NCI-H526 treated with DMSO at 0.1 percent for 48 hours (cell line): Measurements from ENCODE around the gene PDLIM7.

Experiments
- DNase-seq: peaks from one replicate; lab custom pipeline; 2025; lab: John Stamatoyannopoulos, UW

The PDLIM7 gene

DNA sequence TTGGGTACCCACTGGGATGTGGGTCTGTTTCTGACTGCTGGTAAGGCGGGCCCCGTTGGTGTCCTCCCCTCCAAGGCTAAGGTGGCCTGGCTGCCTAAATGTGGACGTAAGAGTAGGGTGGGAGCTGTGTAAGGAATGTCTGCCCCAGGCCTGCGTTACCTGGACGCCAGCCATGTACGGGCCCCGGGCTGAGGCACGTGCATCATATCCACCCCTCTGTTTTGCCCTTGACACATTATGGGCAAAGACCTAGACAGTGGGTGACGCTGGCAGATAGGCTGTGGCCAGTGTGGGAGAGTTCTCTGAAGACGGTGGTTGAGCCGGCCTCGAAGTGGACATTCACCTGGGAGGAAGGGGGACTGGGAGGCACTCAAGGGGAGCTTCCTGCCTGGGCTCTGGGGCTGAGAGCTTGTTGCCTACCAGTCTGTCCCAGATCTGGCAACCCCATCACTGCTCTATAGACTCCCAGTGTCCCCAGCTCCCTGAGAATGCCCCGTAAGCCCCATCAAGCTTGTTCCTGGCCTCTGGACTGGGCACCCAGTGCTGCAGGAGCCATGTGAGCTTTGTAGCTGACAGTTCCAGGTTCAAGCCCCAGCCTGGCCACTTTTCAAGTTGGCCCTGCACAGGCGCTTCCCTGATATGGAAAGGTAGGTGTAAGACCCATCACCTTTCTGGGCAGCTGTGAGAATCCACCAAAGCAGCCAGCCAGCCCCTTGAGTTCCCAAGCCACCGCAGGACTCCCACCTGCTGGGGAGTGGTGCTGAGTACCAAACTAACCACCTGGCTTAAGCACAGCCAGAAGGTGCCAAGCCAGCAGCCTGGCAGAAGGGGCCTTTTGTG is 54.0 kb downstream of the PDLIM7 start:
- no peak for DNase-seq

DNA sequence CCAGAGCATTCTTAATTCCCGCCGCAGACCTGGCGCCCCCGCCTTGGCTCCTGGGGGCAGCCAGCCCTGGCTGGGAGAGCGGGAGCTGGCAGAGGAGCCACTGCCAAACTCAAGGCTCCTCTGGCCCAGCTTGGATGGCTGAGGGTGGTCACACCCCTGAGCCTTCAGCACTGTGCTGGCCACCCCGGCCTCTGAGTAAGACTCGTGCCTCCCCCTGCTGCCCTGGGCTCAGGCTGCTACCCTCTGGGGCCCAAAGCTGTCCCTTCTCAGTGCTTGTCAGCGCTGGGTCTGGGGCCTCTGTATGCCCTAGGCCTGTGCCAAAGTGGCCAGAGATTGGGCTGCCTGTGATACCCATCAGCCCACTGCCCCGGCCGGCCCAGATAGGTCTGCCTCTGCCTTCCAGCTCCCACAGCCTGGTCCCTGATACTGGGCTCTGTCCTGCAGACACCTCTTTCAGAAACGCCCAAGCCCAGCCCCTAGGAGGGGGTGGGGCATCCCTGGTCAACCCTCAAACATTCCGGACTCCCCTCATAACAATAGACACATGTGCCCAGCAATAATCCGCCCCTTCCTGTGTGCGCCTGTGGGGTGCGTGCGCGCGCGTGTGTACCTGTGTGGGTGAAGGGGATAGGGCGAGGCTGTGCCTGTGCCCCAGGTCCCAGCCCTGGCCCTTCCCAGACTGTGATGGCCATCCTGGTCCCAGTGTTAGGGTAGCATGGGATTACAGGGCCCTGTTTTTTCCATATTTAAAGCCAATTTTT is 55.2 kb downstream of the PDLIM7 start:
- DNase-seq: no peak

DNA sequence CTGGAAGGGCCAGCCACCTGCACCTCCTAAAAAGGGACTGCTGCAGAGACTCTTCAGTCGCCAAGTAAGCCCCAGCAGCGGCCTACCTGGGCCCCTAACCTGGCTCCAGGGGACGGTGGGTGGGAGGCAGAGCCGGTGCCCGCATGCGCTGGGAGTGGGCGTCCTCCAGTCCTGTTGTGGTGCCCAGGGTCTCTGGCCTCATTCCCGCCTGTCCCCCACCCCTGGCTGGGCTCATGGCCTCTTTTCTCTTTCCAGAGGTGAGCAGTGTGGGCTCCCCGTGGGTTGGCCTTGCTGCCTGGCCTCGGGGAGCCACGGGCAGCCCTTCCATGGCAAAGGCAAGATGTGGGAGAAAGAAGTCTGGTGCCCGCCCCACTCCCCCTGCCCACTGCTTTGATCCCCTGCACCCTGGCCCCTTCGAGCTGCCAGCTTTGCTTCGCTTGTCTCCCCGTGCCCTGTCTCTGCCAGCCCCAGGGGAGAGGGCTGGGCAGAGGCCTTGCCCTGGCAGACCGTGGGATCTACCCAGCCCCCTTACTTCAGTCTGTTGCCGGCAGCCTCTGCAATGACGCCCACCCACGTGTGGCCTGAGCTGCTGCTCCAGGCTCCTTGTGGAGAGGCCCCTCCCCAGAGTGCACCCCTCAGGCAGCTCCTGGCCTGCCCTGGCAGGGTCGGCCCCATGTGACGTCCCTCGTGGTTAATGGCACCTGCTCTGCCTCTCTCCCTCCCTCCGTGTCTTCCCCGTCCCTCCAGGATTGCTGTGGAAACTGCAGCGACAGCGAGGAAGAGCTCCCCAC is 56.2 kb downstream of the PDLIM7 start:
- no peak for DNase-seq

DNA sequence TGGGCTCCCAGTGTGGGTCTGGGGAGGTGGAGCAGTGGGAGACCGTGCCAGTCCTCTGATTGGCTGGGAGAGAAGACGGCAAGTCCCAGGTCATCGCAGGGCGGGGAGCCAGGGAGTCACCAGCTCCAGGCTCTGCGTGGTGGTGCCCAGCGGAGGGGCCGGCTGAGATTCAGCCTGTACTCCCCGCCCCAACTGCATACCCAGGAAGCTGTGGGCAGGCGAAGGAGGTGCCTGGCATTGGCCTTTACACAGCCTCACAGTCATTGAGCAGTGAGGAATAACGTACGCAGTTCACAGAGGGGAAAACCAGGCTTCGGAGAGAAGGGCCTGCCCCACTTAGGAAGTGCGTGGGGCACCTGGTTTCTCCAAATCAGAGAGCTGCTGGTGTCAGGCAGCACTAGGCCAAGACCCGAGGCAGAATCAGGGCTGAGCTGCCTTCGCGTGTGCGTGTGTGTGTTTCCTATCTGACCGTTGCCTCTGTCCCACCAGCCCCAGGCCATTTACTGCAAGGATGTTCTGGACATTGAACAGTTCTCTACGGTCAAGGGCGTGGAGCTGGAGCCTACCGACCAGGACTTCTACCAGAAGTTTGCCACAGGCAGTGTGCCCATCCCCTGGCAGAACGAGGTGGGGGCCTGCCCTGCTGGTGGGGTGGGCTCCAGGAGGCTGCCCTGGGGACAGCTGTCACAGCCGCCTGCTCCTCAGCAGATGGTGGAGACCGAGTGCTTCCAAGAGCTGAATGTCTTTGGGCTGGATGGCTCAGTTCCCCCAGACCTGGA is 57.0 kb downstream of the PDLIM7 start:
- DNase-seq: no peak

DNA sequence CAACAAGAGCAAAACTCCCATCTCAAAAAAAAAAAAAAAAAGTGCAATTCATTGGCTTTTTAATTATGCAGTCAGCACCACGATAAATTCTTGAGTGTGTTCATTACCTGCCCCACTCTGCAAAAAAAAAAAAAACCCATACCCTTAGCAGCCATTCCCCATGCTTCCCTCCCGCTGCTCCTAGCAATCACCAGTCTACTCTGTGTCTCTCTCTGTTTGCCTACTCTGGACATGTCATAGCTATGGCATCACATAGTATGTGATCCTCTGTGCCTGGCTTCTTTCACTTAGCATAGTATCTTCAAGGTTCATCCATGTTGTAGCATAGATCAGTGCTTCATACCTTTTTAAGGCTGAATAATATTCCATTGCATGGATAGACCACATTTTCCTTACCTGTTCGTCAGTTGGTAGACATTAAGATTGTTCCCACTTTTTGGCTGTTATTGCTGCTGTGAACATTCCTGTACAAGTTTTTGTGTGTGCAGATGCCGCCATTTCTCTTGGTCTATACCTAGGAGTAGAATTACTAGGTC is 57.8 kb downstream of the PDLIM7 start:
- no peak for DNase-seq

DNA sequence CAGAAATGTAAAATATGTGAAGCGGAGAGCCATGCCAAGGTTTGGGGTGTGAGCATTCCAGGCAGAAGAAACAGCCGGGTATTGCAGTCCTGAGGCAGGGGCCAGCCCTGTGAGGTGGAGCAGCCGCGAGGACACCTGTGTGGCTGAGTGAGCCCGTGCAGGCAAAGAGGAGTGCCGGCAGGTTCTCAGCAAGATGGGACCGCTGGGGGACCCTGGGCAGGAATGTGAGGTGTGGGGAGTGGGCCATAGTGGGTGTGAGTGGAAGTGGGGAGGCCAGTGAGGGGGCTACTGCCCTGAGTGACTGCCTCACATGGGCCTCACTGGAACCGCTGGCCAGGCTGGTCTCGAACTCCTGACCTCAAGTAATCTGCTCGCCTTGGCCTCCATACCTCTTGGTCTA is 58.9 kb downstream of the PDLIM7 start:
- no peak for DNase-seq

DNA sequence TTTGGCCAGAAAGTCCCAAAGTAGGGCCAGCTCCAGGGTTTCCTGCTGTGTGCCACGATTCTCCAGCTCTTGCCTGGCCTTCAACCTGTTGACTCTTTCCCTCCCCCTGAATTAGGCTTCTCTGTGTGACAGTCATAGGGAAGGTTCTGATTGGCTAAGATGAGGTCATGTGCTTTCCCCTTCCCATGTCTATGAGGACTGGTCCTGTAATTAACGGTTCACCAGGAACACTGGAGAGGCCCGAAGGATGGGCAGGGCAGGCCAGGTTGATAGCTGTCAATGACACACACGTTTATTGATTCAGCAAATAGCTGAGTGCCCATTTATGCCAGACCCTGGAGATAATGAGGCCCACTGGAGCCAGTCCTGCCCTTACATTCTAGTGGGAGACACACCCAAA is 59.8 kb downstream of the PDLIM7 start:
- no peak for DNase-seq

DNA sequence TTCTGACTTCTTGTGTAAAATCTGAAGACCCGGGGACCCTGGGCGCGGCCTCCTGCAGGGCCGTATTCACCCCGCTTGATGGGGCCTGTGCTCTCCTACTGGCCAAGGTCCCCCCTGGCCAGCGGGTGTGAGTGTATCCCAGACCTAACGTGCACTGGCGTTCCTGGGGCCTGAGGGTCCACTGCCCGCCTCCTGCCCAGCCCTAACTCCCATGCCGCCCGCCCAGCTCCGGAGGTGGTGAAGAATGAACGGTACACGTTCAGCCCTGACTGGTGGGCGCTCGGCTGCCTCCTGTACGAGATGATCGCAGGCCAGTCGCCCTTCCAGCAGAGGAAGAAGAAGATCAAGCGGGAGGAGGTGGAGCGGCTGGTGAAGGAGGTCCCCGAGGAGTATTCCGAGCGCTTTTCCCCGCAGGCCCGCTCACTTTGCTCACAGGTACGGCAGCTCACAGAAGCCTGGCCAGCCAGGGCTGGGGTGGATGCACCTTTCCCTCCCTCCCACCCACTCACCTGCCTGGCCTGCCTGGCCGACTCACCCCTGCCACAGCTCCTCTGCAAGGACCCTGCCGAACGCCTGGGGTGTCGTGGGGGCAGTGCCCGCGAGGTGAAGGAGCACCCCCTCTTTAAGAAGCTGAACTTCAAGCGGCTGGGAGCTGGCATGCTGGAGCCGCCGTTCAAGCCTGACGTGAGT is 61.4 kb downstream of the PDLIM7 start:
- DNase-seq: no peak

DNA sequence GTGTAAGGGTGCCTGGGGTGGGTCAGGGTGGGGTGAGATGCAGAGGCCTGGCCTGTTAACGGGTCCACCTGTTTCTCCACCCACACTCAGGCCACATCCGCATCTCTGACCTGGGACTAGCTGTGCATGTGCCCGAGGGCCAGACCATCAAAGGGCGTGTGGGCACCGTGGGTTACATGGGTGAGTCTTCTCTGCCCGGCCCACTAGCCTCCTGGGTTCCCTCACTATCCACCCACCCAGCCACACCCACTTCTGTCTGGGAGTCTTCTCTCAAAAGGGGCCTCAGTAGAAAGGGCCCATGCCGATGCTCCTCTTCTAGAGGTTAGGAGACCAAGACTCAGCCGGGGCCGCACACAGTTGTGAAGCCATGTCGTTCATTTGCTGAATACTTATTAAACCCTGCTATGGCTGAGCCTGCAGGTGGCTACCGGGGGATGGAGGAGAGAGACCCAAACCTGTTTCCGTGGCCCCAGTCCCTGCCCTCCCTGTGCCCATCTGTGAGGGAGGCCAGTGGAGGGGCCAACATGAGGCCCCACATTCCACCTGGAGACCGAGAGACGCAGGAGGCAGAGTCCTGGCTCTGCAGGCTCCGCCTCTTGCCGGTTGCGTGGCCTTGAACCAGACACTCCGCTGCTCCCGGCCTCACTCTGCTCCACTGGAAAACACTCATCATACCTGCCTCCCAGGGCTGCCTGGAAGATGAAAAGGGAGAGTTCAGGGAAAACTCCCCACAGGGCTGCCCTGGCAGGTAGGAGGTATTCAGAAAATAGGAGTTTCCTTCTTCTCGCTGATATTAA is 62.3 kb downstream of the PDLIM7 start:
- no peak for DNase-seq

DNA sequence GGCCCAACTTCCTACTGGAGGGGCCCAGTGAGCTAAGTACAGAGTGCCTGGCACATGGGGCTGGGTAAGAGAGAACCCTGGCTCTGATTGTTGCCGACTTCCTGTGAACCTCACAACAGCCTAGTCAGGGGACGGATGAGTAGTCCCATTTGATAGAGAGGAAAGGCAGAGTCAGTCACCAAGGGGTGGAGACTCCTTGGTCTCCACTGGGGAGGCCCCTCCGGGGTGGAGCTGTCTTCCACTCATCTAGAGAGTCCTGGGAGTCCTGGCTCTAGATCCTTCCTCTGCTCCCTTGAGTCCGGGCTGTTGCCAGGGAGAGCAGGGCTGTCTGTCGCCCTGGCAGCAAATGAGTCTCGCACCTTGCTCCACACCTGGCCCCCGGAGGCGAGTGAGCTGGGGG is 63.0 kb downstream of the PDLIM7 start:
- no peak for DNase-seq

DNA sequence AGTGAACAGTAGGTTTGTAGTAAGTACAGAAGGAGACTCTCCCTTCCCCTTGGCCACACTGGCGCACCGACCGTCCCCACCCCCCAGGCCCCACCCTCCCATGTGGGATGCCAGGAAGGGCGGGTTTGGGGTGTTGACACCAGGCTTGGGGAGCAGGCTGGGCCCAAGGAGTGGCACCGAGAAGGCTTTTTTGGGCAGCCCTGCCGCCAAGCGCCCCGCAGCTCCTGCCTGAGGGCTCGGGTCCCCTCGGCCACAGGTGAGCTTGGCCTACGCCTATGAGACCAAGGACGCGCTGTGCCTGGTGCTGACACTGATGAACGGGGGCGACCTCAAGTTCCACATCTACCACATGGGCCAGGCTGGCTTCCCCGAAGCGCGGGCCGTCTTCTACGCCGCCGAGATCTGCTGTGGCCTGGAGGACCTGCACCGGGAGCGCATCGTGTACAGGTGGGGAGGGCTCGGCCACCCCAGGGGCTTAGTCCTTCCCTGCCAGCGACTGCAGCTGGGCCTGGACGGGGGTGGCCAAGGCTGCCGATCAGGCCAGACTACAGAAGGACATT is 63.7 kb downstream of the PDLIM7 start:
- no peak for DNase-seq
